A549 (cell line): ENCODE results near the gene SMIM14. TPM values are rescaled to one million over a fixed set of nuclear protein-coding genes. Genes with fewer than 3 reads are reported as not detected.

Experiments
- ATAC-seq, 2 experiments: fragments of 200-7000 bp in 1 of 2; fragments of >200 bp in 1 of 2; cut with Nextera tagmentation in 1 of 2; cut with Tn5 transposase in 1 of 2; 3 replicates each; pipeline versions ENCODE4 v1.8.0 to v1.9.1; 2018 to 2020; ENCODE audit warnings: mild to moderate bottlenecking in 1 of 2, moderate library complexity in 1 of 2
- CTCF ChIA-PET: fragments of 300-600 bp; sonication (Branson Sonifier 250); formaldehyde crosslinking; extraction: SDS; loops from one replicate; lab custom pipeline; 2021; ENCODE audit warnings: antibody characterized with exemption, inconsistent platforms; lab: Yijun Ruan, JAX
- POLR2A ChIA-PET: fragments of 350-600 bp; formaldehyde crosslinking; extraction: SDS; loops from one replicate; lab custom pipeline; 2021; ENCODE audit warnings: antibody characterized with exemption, inconsistent platforms; lab: Yijun Ruan, JAX
- DNase-seq, 2 experiments: peaks; one replicate each; pipeline versions ENCODE4 v3.0.0 to v3.0.0-alpha.2; 2011 to 2016; ENCODE audit warnings: low read depth in 1 of 2, low spot score in 1 of 2
- FAIRE-seq: peaks from 2 replicates; lab custom pipeline; 2011; peaks lifted over from hg19 to GRCh38; lab: Jason Lieb, UNC
- H3K27ac ChIP-seq, 2 experiments: fragments of >200 bp; sonication (Bioruptor Twin); formaldehyde crosslinking; 3 replicates each; pipeline ENCODE4 v1.5.1; 2016 to 2017
- H3K4me1 ChIP-seq: fragments of >200 bp; sonication (Bioruptor Twin); formaldehyde crosslinking; 3 replicates; pipeline ENCODE4 v1.6.1; 2016
- H3K4me2 ChIP-seq: fragments of >200 bp; sonication (Bioruptor Twin); formaldehyde crosslinking; 3 replicates; pipeline ENCODE4 v1.6.1; 2016
- H3K4me3 ChIP-seq: fragments of >200 bp; sonication (Bioruptor Twin); formaldehyde crosslinking; 3 replicates; pipeline ENCODE4 v1.5.1; 2016
- H3K9me3 ChIP-seq: fragments of >200 bp; sonication (Bioruptor Twin); formaldehyde crosslinking; 3 replicates; pipeline ENCODE4 v1.6.1; 2016
- BHLHE40 ChIP-seq: IDR thresholded peaks from 2 replicates; pipeline ENCODE4 v1.6.1; 2012; ENCODE audit warnings: low read depth, low read length, inconsistent platforms
- CBX2 ChIP-seq: fragments of 200-600 bp; sonication (generic); IDR thresholded peaks from 2 replicates; pipeline ENCODE4 v1.6.1; 2016; ENCODE audit warnings: low read depth, mild to moderate bottlenecking, borderline replicate concordance
- CBX8 ChIP-seq: fragments of 200-600 bp; sonication (generic); IDR thresholded peaks from 2 replicates; pipeline ENCODE4 v1.6.1; 2016
- EHF ChIP-seq: fragments of 250-450 bp; sonication (Bioruptor Pico); IDR thresholded peaks from 2 replicates; pipeline ENCODE4 v1.5.0; 2020; ENCODE audit warnings: mild to moderate bottlenecking
- EHMT2 ChIP-seq: fragments of 200-600 bp; sonication (generic); IDR thresholded peaks from 2 replicates; pipeline ENCODE4 v1.6.1; 2016; ENCODE audit warnings: antibody characterized with exemption, low read depth, mild to moderate bottlenecking, moderate library complexity
- ESRRA ChIP-seq: fragments of 150-350 bp; IDR thresholded peaks from 2 replicates; pipeline ENCODE4 v1.6.1; 2014; ENCODE audit warnings: mild to moderate bottlenecking, low read length, borderline replicate concordance
- FOSB ChIP-seq: fragments of 250-450 bp; sonication (Bioruptor Pico); IDR thresholded peaks from 2 replicates; pipeline ENCODE4 v1.5.0; 2020; ENCODE audit warnings: mild to moderate bottlenecking, moderate library complexity
- FOXS1 ChIP-seq: fragments of 250-450 bp; sonication (Bioruptor Pico); IDR thresholded peaks from 2 replicates; pipeline ENCODE4 v1.5.0; 2020; ENCODE audit warnings: mild to moderate bottlenecking, moderate library complexity
- HOXA7 ChIP-seq: fragments of 250-450 bp; sonication (Bioruptor Pico); IDR thresholded peaks from 2 replicates; pipeline ENCODE4 v1.5.0; 2020; ENCODE audit warnings: mild to moderate bottlenecking, moderate library complexity
- HOXB5 ChIP-seq: fragments of 250-450 bp; sonication (Bioruptor Pico); IDR thresholded peaks from 2 replicates; pipeline ENCODE4 v1.5.0; 2020; ENCODE audit warnings: mild to moderate bottlenecking, moderate library complexity
- JUN ChIP-seq, 2 experiments: fragments of >200 bp; sonication (Bioruptor Twin); formaldehyde crosslinking; IDR thresholded peaks; 2 replicates in 1 of 2; 3 replicates in 1 of 2; pipeline ENCODE4 v1.6.1; 2016 to 2017
- KDM1A ChIP-seq: fragments of 200-600 bp; sonication (generic); IDR thresholded peaks from 2 replicates; pipeline ENCODE4 v1.6.1; 2016; ENCODE audit warnings: low read depth, mild to moderate bottlenecking
- KDM5A ChIP-seq: fragments of 200-600 bp; sonication (generic); IDR thresholded peaks from 2 replicates; pipeline ENCODE4 v1.6.1; 2016; ENCODE audit warnings: antibody characterized with exemption, mild to moderate bottlenecking
- NFE2L2 ChIP-seq: fragments of 150-350 bp; conservative IDR thresholded peaks from 2 replicates; pipeline ENCODE4 v1.6.1; 2014; ENCODE audit warnings: low read length
- PBX3 ChIP-seq: IDR thresholded peaks from 2 replicates; pipeline ENCODE4 v1.6.1; 2012
- POLR2A ChIP-seq: IDR thresholded peaks from 2 replicates; pipeline ENCODE4 v1.6.1; 2012; ENCODE audit warnings: mild to moderate bottlenecking, low read length
- POLR2AphosphoS2 ChIP-seq: conservative IDR thresholded peaks from 2 replicates; pipeline ENCODE4 v1.6.1; 2012; ENCODE audit warnings: low read length, improper control_type of control experiment, inconsistent platforms
- RARB ChIP-seq: fragments of 250-450 bp; sonication (Bioruptor Pico); IDR thresholded peaks from 2 replicates; pipeline ENCODE4 v1.8.0; 2021; ENCODE audit warnings: mild to moderate bottlenecking, moderate library complexity
- RCOR1 ChIP-seq: fragments of 150-350 bp; IDR thresholded peaks from 2 replicates; pipeline ENCODE4 v1.6.1; 2014; ENCODE audit warnings: antibody characterized with exemption, low read length, low read depth
- RFX5 ChIP-seq: fragments of 450-650 bp; IDR thresholded peaks from 2 replicates; pipeline ENCODE4 v1.7.1; 2014; ENCODE audit warnings: antibody characterized with exemption, mild to moderate bottlenecking, moderate library complexity
- ZFP36 ChIP-seq: fragments of 450-650 bp; IDR thresholded peaks from 2 replicates; pipeline ENCODE4 v1.6.1; 2014; ENCODE audit warnings: borderline replicate concordance; ENCODE audit not compliant: partially characterized antibody
- ZNF302 ChIP-seq: fragments of 250-450 bp; sonication (Bioruptor Pico); IDR thresholded peaks from 2 replicates; pipeline ENCODE4 v1.9.0; 2021; ENCODE audit warnings: inconsistent platforms, mild to moderate bottlenecking, moderate library complexity
- ZSCAN20 ChIP-seq: fragments of 250-450 bp; sonication (Bioruptor Pico); IDR thresholded peaks from 2 replicates; pipeline ENCODE4 v1.8.0; 2022; ENCODE audit warnings: mild to moderate bottlenecking, moderate library complexity
- WGBS: methylation state at CpG from one replicate; pipeline ENCODE4 v1.1.6; 2017; ENCODE audit errors: missing lambda C conversion rate; 5-methylcytosine and 5-hydroxymethylcytosine counted together
- polyA plus RNA-seq, 4 experiments: library from polyadenylated mRNA; depleted of rRNA in 3 of 4; stranded (reverse); fragments of >200 nt; fragmentation: RNase III in 1 of 4; extraction: RNeasy Plus Mini Kit Qiagen cat#74134 plus additional on column Dnase treatment in 1 of 4; gene quantifications; 2 replicates in 3 of 4; 3 replicates in 1 of 4; pipeline ENCODE4 v1.2.3, GENCODE V29; 2011 to 2017
- TF ChIP-seq, protein P1 (sequence below): IDR thresholded peaks from 2 replicates; pipeline ENCODE4 v1.6.1; 2012
- TF ChIP-seq, protein P2 (sequence below): fragments of 150-350 bp; IDR thresholded peaks from 2 replicates; pipeline ENCODE4 v1.6.1; 2014; ENCODE audit warnings: low read depth, mild to moderate bottlenecking, low read length
- TF ChIP-seq, protein P3 (sequence below): fragments of 200-600 bp; sonication (generic); IDR thresholded peaks from 2 replicates; pipeline ENCODE4 v1.6.1; 2016; ENCODE audit warnings: antibody characterized with exemption, mild to moderate bottlenecking, moderate library complexity
- TF ChIP-seq, protein P4 (sequence below): fragments of 450-650 bp; IDR thresholded peaks from 2 replicates; pipeline ENCODE4 v1.6.1; 2014; ENCODE audit warnings: antibody characterized with exemption
- TF ChIP-seq, protein P5 (sequence below): fragments of 250-450 bp; sonication (Bioruptor Pico); IDR thresholded peaks from 2 replicates; pipeline ENCODE4 v1.5.0; 2020; ENCODE audit warnings: low read depth, mild to moderate bottlenecking, moderate library complexity

The SMIM14 gene
- polyA plus RNA-seq, 2 of the 4 experiments (the other 2 are of a cell fraction), result 20.5 to 81.3 TPM

DNA sequence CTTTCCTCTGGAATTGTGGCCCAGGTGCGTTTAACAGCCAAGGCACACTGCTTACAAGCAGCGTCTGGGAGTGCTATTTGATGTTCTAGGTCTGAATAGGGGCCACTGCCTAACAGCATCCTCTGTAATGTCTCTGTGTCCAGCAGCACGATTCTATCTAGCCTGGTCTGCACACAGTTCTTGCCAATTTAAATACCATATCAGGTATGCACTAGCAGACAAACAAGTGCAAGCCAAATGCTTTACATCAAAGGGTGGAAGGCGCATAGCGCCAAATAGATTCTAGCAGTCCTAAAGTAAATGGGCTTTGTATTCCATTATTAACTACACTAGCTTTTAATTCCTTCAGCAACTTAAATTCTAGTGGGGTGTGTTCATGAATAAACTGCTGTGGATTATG lies 95.6 kb downstream of the SMIM14 start:
- Histone ChIP-seq H3K27ac (peak overlapping the region; percentile 79 to 90), H3K4me3 (peak overlapping the region; percentile 22; the same call in 1 of the 3 replicates), H3K4me2 (peak overlapping the region; percentile 84), H3K4me1 (peaks cover 91% of the 10 kb centered on the region), H3K9me3 (no peaks in the 10 kb centered on the region)
- no peak for TF ChIP-seq CBX2
- no peak for TF ChIP-seq ZSCAN20 (CRISPR knock-in tag)
- TF ChIP-seq, protein P1, sequence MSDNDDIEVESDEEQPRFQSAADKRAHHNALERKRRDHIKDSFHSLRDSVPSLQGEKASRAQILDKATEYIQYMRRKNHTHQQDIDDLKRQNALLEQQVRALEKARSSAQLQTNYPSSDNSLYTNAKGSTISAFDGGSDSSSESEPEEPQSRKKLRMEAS, result no peak
- TF ChIP-seq, protein P2, sequence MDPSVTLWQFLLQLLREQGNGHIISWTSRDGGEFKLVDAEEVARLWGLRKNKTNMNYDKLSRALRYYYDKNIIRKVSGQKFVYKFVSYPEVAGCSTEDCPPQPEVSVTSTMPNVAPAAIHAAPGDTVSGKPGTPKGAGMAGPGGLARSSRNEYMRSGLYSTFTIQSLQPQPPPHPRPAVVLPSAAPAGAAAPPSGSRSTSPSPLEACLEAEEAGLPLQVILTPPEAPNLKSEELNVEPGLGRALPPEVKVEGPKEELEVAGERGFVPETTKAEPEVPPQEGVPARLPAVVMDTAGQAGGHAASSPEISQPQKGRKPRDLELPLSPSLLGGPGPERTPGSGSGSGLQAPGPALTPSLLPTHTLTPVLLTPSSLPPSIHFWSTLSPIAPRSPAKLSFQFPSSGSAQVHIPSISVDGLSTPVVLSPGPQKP, result no peak
- no peak for TF ChIP-seq RFX5
- TF ChIP-seq POLR2AphosphoS2, result no peak
- no peak for TF ChIP-seq HOXA7
- TF ChIP-seq, protein P3, sequence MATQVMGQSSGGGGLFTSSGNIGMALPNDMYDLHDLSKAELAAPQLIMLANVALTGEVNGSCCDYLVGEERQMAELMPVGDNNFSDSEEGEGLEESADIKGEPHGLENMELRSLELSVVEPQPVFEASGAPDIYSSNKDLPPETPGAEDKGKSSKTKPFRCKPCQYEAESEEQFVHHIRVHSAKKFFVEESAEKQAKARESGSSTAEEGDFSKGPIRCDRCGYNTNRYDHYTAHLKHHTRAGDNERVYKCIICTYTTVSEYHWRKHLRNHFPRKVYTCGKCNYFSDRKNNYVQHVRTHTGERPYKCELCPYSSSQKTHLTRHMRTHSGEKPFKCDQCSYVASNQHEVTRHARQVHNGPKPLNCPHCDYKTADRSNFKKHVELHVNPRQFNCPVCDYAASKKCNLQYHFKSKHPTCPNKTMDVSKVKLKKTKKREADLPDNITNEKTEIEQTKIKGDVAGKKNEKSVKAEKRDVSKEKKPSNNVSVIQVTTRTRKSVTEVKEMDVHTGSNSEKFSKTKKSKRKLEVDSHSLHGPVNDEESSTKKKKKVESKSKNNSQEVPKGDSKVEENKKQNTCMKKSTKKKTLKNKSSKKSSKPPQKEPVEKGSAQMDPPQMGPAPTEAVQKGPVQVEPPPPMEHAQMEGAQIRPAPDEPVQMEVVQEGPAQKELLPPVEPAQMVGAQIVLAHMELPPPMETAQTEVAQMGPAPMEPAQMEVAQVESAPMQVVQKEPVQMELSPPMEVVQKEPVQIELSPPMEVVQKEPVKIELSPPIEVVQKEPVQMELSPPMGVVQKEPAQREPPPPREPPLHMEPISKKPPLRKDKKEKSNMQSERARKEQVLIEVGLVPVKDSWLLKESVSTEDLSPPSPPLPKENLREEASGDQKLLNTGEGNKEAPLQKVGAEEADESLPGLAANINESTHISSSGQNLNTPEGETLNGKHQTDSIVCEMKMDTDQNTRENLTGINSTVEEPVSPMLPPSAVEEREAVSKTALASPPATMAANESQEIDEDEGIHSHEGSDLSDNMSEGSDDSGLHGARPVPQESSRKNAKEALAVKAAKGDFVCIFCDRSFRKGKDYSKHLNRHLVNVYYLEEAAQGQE, result no peak
- TF ChIP-seq BHLHE40, result no peak
- TF ChIP-seq, protein P4, sequence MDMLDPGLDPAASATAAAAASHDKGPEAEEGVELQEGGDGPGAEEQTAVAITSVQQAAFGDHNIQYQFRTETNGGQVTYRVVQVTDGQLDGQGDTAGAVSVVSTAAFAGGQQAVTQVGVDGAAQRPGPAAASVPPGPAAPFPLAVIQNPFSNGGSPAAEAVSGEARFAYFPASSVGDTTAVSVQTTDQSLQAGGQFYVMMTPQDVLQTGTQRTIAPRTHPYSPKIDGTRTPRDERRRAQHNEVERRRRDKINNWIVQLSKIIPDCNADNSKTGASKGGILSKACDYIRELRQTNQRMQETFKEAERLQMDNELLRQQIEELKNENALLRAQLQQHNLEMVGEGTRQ, result no peak
- TF ChIP-seq HOXB5 (CRISPR knock-in tag), result no peak
- ChIA-PET POLR2A (interaction anchor here (1.5 to 1.8 kb wide), 2 partner anchors 16 to 18 kb away, joined by 3 to 24 read pairs; partner anchors contain the start of gene UGDH), CTCF (interaction anchor here (0.5 to 1.8 kb wide), 4 partner anchors 9 to 231 kb away, joined by 3 to 7 read pairs (median 3); no protein-coding TSS in a partner anchor)
- 36% methylated on average over 5 of the region's 5 CpGs for WGBS
- DNase-seq (no peak), FAIRE-seq (no peak), ATAC-seq (peak; percentile 20 to 49; a peak in 3 of 6 replicates)

- peaks cover 91% of the 10 kb centered on the region for H3K4me1 ChIP-seq
- DNase-seq (peak in 1 of 2 experiments; percentile 70), ATAC-seq (peak in 1 of 2 experiments; percentile 47; a peak in 4 of 6 replicates), FAIRE-seq (no peak)
- peak overlapping the region; percentile 84 for H3K4me2 ChIP-seq
- no peaks in the 10 kb centered on the region for H3K9me3 ChIP-seq
- peak overlapping the region; percentile 79 to 90 for H3K27ac ChIP-seq
- ChIA-PET CTCF (interaction anchor here (0.5 to 1.8 kb wide), 5 partner anchors 9 to 232 kb away, joined by 3 to 7 read pairs (median 3); no protein-coding TSS in a partner anchor), POLR2A (interaction anchor here (1.0 to 1.8 kb wide), 4 partner anchors 15 to 96 kb away, joined by 3 to 24 read pairs (median 4); partner anchors contain the start of genes SMIM14 and UGDH)
- H3K4me3 ChIP-seq, result peak overlapping the region; percentile 22; the same call in 1 of the 3 replicates
- WGBS, result 2% methylated on average over 4 of the region's 4 CpGs
- no peak for TF ChIP-seq PBX3
- no peak for TF ChIP-seq EHMT2
- TF ChIP-seq CBX8, result no peak
- TF ChIP-seq RCOR1, result no peak
- TF ChIP-seq, protein P4, result no peak
- TF ChIP-seq, protein P5, sequence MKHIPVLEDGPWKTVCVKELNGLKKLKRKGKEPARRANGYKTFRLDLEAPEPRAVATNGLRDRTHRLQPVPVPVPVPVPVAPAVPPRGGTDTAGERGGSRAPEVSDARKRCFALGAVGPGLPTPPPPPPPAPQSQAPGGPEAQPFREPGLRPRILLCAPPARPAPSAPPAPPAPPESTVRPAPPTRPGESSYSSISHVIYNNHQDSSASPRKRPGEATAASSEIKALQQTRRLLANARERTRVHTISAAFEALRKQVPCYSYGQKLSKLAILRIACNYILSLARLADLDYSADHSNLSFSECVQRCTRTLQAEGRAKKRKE, result no peak
- no peak for TF ChIP-seq ZFP36
- no peak for TF ChIP-seq KDM5A
- TF ChIP-seq HOXA7, result no peak
- no peak for TF ChIP-seq ZNF302
- peak; percentile 68 to 75; a peak in 4 of 5 replicates for TF ChIP-seq JUN (IDR thresholded peaks at IDR 0.05)
- no peak for TF ChIP-seq POLR2A
- no peak for TF ChIP-seq NFE2L2
- TF ChIP-seq FOXS1 (CRISPR knock-in tag), result no peak
- TF ChIP-seq KDM1A, result no peak
- TF ChIP-seq BHLHE40, result no peak
- TF ChIP-seq EHF (CRISPR knock-in tag), result no peak
- no peak for TF ChIP-seq ESRRA
- no peak for TF ChIP-seq RARB (CRISPR knock-in tag)
- no peak for TF ChIP-seq FOSB (CRISPR knock-in tag)
- no peak for TF ChIP-seq ZSCAN20 (CRISPR knock-in tag)
These were observed 96.1 kb downstream of the SMIM14 start for GRCh38 chr4:39542611-39543012.
